Activated naive CD8-positive, alpha-beta T cell treated with anti-CD3 and anti-CD28 coated beads, Interleukin-2, amount 10 ng/mL, durations not matched to agents 7 days and 5 days (primary cell): Measurements from ENCODE around the gene ZCCHC7. TPM values are rescaled to one million over a fixed set of nuclear protein-coding genes. Genes with fewer than 3 reads are reported as not detected.

Experiments used
- ATAC-seq: fragments of 150-1000 bp; cut with Tn5 transposase; one replicate; pipeline ENCODE4 v1.10.0; 2021; ENCODE audit warnings: low read depth, moderate library complexity
- POLR2A ChIA-PET: fragments of 350-600 bp; sonication (Branson Sonifier 250); formaldehyde crosslinking; loops from one replicate; lab custom pipeline; 2021; ENCODE audit warnings: antibody characterized with exemption; lab: Charles Lee
- DNase-seq: peaks from one replicate; pipeline ENCODE4 v3.0.0; 2021
- H3K27ac Mint-ChIP-seq: one replicate; pipeline ENCODE4 v1.8.0; 2022; ENCODE audit warnings: mild to moderate bottlenecking, mixed read lengths
- H3K27me3 Mint-ChIP-seq: one replicate; pipeline ENCODE4 v1.8.0; 2022; ENCODE audit warnings: mild to moderate bottlenecking, moderate library complexity, mixed read lengths
- H3K36me3 Mint-ChIP-seq: one replicate; pipeline ENCODE4 v1.8.0; 2021; ENCODE audit warnings: mild to moderate bottlenecking, mixed read lengths
- H3K4me1 Mint-ChIP-seq: one replicate; pipeline ENCODE4 v1.8.0; 2021; ENCODE audit warnings: mixed read lengths
- H3K4me3 Mint-ChIP-seq: one replicate; pipeline ENCODE4 v1.8.0; 2022; ENCODE audit warnings: mild to moderate bottlenecking, moderate library complexity, mixed read lengths
- H3K9me3 Mint-ChIP-seq: one replicate; pipeline ENCODE4 v1.8.0; 2021; ENCODE audit warnings: mixed read lengths
- total RNA-seq, 2 experiments: library from RNA; stranded (reverse); gene quantifications; one replicate each; pipeline ENCODE4 v1.2.3, GENCODE V29; 2021

Gene ZCCHC7
- total RNA-seq, 2 experiments from 2014 or later, result 32.8 to 33.5 TPM

DNA sequence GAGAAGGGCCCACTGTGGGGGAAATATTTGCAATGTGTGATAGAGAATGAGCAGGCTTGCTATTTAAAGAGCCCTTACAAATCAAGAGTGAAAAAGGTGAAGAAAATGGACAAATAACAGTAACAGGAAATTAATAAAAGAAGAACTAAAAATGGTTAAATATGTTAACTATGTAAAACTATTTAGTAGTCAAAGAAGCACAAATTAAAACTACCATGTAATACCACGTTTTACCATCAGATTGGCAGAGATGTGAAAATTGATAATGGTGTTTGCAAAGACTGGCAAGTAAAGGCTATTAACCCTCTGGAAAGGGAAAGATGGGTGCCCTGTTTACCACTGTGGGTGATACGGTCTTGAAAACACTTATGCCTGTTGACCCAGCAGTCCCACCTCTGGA, 279.0 kb downstream of the ZCCHC7 start:
- Mint-ChIP-seq H3K4me1 (no peaks in the 10 kb centered on the region), H3K27ac (no peak overlapping the region), H3K9me3 (no peaks in the 10 kb centered on the region), H3K4me3 (no peak overlapping the region), H3K36me3 (no peaks in the 10 kb centered on the region), H3K27me3 (peaks cover 2% of the 10 kb centered on the region)
- no peak for ATAC-seq
- no peak for DNase-seq
- POLR2A ChIA-PET, result no interaction called here

DNA sequence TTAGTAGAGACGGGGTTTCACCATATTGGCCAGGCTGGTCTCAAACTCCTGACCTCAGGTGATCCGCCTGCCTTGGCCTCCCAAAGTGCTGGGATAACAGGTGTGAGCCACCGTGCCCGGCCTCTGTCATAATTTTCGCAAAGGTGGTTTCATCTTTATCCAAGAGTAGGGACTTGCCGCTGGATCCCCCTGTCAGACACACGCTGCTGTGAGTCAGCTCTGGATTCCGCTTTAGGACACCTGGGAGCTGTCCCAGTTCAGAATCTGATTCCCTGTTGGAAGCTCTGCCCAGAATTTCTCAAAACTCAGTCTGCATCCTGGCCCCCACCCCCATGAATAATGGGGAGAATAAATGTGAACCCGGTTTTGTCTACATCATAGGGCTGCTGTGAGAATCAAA, 284.2 kb downstream of the ZCCHC7 start:
- no peak for DNase-seq
- H3K4me3 Mint-ChIP-seq, result no peak overlapping the region
- H3K27ac Mint-ChIP-seq, result no peak overlapping the region
- no peaks in the 10 kb centered on the region for H3K36me3 Mint-ChIP-seq
- peaks cover 4% of the 10 kb centered on the region for H3K4me1 Mint-ChIP-seq
- POLR2A ChIA-PET, result no interaction called here
- peaks cover 2% of the 10 kb centered on the region for H3K27me3 Mint-ChIP-seq
- no peak for ATAC-seq
- no peaks in the 10 kb centered on the region for H3K9me3 Mint-ChIP-seq

DNA sequence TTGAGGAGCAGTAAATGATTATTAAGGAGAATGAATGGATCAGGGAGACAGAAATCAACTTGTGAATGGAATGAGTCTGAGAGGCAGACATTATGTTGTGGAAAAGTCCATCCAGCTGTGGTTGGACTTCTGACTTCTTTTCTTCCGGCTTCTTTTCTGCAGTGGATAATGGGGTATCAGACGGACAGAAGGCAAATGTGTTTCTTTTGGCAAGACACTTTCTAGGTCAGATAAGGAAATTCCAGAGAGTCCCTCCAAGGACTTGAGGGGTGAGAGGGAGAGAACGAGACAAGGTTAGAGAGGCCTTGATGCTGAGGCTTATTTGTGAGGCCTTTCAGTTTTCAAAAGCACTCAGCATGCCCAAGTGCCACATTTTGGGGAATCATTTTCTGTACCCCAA, 285.0 kb downstream of the ZCCHC7 start:
- Mint-ChIP-seq H3K9me3 (no peaks in the 10 kb centered on the region), H3K27me3 (peaks cover 2% of the 10 kb centered on the region), H3K4me1 (peaks cover 8% of the 10 kb centered on the region), H3K36me3 (no peaks in the 10 kb centered on the region), H3K27ac (no peak overlapping the region), H3K4me3 (no peak overlapping the region)
- ATAC-seq, result no peak
- DNase-seq, result no peak
- POLR2A ChIA-PET, result no interaction called here

DNA sequence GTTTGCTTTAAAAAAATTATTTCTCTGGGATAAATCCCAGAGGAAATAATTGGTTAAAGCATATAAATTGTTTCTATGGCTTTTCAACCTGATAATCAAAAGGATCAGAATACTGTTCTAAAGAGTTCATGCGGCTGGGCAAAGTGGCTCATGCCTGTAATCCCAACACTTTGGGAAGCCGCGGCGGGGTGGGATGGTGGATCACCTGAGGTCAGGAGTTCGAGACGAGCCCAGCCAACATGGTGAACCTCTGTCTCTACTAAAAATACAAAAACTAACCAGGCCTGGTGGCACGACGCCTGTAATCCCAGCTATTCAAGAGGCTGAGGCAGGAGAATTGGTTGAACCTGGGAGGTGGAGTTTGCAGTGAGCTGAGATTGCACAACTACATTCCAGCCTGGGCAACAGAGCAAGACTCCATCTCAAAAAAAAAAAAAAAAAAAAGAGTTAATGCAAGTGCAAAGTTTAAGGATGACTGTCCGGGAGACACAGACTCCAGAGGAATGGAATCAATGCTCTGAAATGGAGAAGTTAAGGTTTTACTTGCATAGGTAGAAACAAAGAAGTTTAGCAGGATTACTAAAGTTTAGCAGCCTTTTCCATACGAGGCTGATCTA, 285.5 kb downstream of the ZCCHC7 start:
- Mint-ChIP-seq H3K4me3 (no peak overlapping the region), H3K27me3 (peaks cover 2% of the 10 kb centered on the region), H3K27ac (no peak overlapping the region), H3K9me3 (no peaks in the 10 kb centered on the region), H3K36me3 (no peaks in the 10 kb centered on the region), H3K4me1 (peaks cover 8% of the 10 kb centered on the region)
- no peak for DNase-seq
- POLR2A ChIA-PET, result no interaction called here
- no peak for ATAC-seq

DNA sequence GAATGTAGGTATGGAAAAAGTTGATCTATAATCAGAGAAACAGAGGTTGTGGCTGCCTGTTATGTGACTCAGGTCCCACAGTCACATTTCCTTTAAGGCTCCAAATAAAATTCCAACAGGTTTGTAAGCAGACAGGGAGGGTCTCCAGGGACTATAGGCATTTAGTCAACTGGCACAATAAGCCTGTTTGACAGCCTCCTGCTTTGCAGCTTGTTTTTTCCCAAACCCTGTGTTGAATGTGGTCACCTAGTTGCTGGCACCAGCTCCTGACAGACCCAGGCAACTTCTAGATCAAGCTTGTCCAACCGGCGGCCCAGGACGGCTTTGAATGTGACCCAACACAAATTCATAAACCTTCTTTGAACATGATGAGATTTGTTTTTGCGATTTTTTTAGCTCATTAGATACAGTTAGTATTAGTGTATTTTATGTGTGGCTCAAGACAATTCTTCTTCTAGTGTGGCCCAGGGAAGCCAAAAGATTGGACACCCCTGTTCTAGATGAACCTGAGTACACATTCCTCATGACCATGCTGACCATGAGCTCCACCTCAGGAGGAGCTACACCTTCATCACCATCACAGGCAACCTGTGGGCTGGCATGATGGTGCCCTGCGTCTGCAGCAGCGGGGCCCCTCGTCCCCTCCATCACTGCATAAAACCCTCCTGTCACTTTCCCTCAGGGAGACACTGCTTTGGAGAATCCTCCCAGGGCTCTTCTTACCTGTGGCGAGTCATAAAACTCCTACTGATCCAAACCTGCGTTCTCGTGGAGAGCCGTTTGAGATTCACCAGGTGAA, 286.4 kb downstream of the ZCCHC7 start:
- DNase-seq, result no peak
- POLR2A ChIA-PET, result no interaction called here
- H3K27ac Mint-ChIP-seq, result no peak overlapping the region
- no peak overlapping the region for H3K4me3 Mint-ChIP-seq
- H3K9me3 Mint-ChIP-seq, result no peaks in the 10 kb centered on the region
- H3K4me1 Mint-ChIP-seq, result peaks cover 8% of the 10 kb centered on the region
- H3K27me3 Mint-ChIP-seq, result peaks cover 2% of the 10 kb centered on the region
- no peaks in the 10 kb centered on the region for H3K36me3 Mint-ChIP-seq
- ATAC-seq, result no peak

DNA sequence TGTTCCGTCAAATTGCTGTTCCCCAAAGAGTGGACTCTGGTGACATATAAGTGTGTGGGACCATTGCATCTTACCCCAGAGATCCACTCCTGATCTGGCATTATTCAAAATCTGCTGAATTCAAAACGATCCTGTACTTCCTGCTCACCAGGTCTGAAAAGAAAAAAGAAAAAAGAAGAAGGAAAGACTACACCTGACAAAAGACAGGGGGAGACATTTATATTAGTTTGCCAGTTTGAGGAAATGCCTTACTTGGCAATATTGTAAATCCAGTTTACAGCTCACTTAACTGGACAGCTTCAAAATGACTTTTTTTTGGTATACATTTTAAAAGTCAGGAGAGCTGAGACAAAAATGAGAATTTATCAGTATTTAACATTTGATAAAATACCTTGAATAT, 287.1 kb downstream of the ZCCHC7 start:
- Mint-ChIP-seq H3K27ac (no peak overlapping the region), H3K36me3 (no peaks in the 10 kb centered on the region)
- ATAC-seq, result no peak

More for the DNA sequence above, 287.1 kb downstream of the ZCCHC7 start:
- POLR2A ChIA-PET, result no interaction called here
- Mint-ChIP-seq H3K27me3 (peaks cover 2% of the 10 kb centered on the region), H3K4me1 (peaks cover 8% of the 10 kb centered on the region), H3K9me3 (no peaks in the 10 kb centered on the region), H3K4me3 (no peak overlapping the region)
- no peak for DNase-seq

Other genes with a start within 250 kb of the ZCCHC7 start
- 1 to 10 TPM in 1 of 2 experiments, under 1 TPM in 1; 0.89 to 1.1 TPM for gene PAX5, start 86.3 kb upstream of the ZCCHC7 start, total RNA-seq